Kidney (tissue), 14 donors: ENCODE data around the gene ALOX12B. TPM values are rescaled to one million over a fixed set of nuclear protein-coding genes. Genes with fewer than 3 reads are reported as not detected.

Experiments used
- DNase-seq, 5 donors: peaks; one replicate each; pipeline ENCODE4 v3.0.0-alpha.2; 2013 to 2020
- FAIRE-seq: peaks from 2 replicates; lab custom pipeline; 2012; peaks lifted over from hg19 to GRCh38; lab: Jason Lieb, UNC
- H3K27ac ChIP-seq, 2 donors: one replicate each; pipeline ENCODE4 v1.7.0; 2013; ENCODE audit warnings: low read depth in 2 of 2, low read length in 2 of 2, inconsistent platforms in 1 of 2
- H3K27me3 ChIP-seq: one replicate; pipeline ENCODE4 v1.7.1; 2013; ENCODE audit warnings: low read length, inconsistent platforms; ENCODE audit not compliant: control insufficient read depth, insufficient read depth
- H3K36me3 ChIP-seq, 3 donors: one replicate each; pipeline versions ENCODE4 v1.7.0 to v1.7.1; 2013; ENCODE audit warnings: low read length in 3 of 3, control low read depth in 1 of 3, inconsistent platforms in 1 of 3; ENCODE audit not compliant: insufficient read depth in 3 of 3, control insufficient read depth in 2 of 3
- H3K4me1 ChIP-seq, 3 donors: one replicate each; pipeline versions ENCODE4 v1.7.0 to v1.7.1; 2013; ENCODE audit warnings: low read length in 3 of 3, inconsistent platforms in 1 of 3, low read depth in 1 of 3; ENCODE audit not compliant: control insufficient read depth in 2 of 3, insufficient read depth in 2 of 3
- H3K4me3 ChIP-seq, 3 donors: one replicate each; pipeline versions ENCODE4 v1.7.0 to v1.8.1; 2013; ENCODE audit warnings: low read length in 3 of 3, control low read depth in 1 of 3, inconsistent platforms in 1 of 3
- H3K9ac ChIP-seq, 3 donors: one replicate each; pipeline versions ENCODE4 v1.7.0 to v1.7.1; 2013; ENCODE audit warnings: low read length in 3 of 3, control low read depth in 1 of 3, inconsistent platforms in 1 of 3
- H3K9me3 ChIP-seq, 3 donors: one replicate each; pipeline versions ENCODE4 v1.7.0 to v1.7.1; 2013; ENCODE audit warnings: low read length in 3 of 3, control low read depth in 1 of 3, inconsistent platforms in 1 of 3; ENCODE audit not compliant: control insufficient read depth in 2 of 3, insufficient read depth in 1 of 3
- intact Hi-C: fragments of 100-400 bp; cut with DNase I; formaldehyde crosslinking; loops from one replicate; pipeline ENCODE4 v1.11.1; 2022
- polyA plus RNA-seq: library from polyadenylated mRNA; stranded (reverse); fragments of 350-450 nt; fragmentation: Illumina TruSeq; extraction: RNeasy Lipid Tissue Mini Kit (QIAGEN cat#74804); gene quantifications from one replicate; pipeline ENCODE4 v1.2.3, GENCODE V29; 2014; ENCODE audit warnings: low read depth, low replicate concordance; ENCODE audit not compliant: insufficient read depth
- total RNA-seq: library from RNA; stranded (reverse); fragmentation: NEBNext Ultra II Directional; extraction: Animal tissue kit (Norgen Biotek cat#: 25700); gene quantifications from one replicate; pipeline ENCODE4 v1.2.1, GENCODE V29; 2021
- TF ChIP-seq, protein P1 (sequence below): IDR thresholded peaks from 3 replicates; pipeline ENCODE4 v1.5.1; 2012; ENCODE audit warnings: mild to moderate bottlenecking, moderate library complexity, borderline replicate concordance; ENCODE audit not compliant: insufficient read depth; ENCODE audit errors: extremely low read depth
- donor health status: control.
- donor health status: control.
- donor health status: control.
- donor health status: control.
- donor health status: control.
- donor health status: DM: yes; HTN: yes; CAD: no.
- donor health status: Normal renal cell carcinoma (clear cell type).

ALOX12B gene
- total and polyA plus RNA-seq, 2 donors from 2014 or later = not detected

DNA sequence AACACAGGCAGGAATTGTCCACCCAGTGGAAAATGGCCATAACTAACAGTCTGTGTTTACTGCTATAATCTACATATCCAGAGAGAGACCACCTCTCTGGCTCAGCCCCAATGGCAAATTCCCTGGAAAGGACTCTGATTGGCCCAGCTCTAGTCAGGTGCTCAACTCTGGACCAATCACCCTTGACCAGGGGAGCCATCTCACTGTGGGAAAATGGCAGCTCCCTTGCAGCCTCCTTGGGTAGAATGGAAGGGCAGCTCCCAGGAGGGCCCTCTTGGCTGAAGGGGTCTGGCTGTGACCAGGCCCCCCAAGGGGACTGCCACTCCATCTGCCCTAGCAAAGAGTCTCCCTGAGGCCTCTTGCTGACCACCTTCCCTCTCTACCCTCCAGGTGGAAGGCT is 45.5 kb downstream of the ALOX12B start:
- Histone ChIP-seq H3K4me3 (no peak overlapping the region), H3K27me3 (no peaks in the 10 kb centered on the region), H3K27ac (no peak overlapping the region), H3K36me3 (no peaks in the 10 kb centered on the region), H3K4me1 (no peaks in the 10 kb centered on the region), H3K9me3 (no peaks in the 10 kb centered on the region), H3K9ac (no peak overlapping the region)
- intact Hi-C loops = no loop called here
- TF ChIP-seq, protein P1, sequence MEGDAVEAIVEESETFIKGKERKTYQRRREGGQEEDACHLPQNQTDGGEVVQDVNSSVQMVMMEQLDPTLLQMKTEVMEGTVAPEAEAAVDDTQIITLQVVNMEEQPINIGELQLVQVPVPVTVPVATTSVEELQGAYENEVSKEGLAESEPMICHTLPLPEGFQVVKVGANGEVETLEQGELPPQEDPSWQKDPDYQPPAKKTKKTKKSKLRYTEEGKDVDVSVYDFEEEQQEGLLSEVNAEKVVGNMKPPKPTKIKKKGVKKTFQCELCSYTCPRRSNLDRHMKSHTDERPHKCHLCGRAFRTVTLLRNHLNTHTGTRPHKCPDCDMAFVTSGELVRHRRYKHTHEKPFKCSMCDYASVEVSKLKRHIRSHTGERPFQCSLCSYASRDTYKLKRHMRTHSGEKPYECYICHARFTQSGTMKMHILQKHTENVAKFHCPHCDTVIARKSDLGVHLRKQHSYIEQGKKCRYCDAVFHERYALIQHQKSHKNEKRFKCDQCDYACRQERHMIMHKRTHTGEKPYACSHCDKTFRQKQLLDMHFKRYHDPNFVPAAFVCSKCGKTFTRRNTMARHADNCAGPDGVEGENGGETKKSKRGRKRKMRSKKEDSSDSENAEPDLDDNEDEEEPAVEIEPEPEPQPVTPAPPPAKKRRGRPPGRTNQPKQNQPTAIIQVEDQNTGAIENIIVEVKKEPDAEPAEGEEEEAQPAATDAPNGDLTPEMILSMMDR = no peak
- no peak for FAIRE-seq
- DNase-seq = no peak

DNA sequence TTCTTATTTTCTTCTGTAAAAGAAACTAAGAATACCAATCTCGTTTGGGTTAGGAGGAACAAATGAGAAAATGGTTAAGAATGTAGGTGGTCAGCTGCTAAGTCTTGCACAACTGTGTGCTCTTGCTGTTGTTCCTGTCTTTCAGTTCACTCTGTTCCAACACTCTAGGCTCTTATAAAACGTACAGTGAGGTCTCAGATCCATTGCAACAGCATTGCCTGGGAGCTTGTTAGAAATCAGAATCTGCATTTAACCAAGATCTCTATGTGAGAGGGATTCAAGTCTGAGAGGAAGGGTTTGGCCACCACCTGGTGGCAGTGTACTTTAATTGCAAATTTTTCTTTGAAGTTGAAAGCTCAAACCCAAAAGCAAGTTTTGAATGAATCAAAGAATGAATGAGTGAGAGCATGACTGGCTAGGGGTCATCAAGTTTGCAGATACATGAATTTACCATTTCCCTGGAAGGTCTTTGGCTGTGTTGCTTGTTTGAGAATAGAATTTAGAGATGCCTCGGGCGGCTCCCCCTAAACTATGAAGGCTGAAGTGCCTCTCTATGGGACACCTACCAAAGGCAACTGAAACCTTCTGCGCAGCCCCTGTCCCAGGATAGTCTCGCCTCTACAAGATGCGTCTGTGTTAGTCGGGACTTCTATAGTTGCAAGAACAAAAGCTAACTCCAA is 46.1 kb downstream of the ALOX12B start:
- no peak overlapping the region for H3K27ac ChIP-seq
- no peak overlapping the region for H3K4me3 ChIP-seq
- no peak for FAIRE-seq
- H3K36me3 ChIP-seq = no peaks in the 10 kb centered on the region
- H3K9me3 ChIP-seq = no peaks in the 10 kb centered on the region
- H3K4me1 ChIP-seq = no peaks in the 10 kb centered on the region
- intact Hi-C loops = no loop called here
- peak in 3 of 5 donors; percentile 40 to 65 (median 58) for DNase-seq
- no peak overlapping the region for H3K9ac ChIP-seq
- no peaks in the 10 kb centered on the region for H3K27me3 ChIP-seq
- TF ChIP-seq, protein P1 = peak; percentile 42

DNA sequence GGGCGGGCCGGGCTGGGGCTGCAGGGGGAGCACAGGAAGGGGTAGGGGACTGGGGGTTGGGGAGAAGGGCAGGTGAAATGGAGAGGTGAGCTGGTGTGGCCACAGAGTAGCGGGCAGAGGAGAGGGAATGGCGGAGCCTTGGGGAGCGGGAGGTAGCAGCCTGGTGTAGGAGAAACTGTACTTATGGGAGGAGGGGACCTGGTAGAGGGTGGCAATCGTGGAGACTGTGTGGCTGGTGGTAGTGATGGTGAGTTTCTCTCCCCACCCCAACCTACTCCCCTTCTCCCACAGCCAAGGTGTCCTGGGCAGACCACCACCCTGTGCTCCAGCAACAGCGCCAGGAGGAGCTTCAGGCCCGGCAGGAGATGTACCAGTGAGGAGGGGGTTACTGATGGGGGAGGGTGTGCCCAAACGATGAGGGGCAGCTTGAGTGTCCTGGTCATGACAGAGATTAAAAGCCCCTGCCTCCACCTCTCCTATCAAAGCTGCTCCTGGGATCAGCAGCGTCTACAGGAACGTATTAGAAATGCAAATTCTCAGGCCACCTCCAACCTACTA is 47.8 kb downstream of the ALOX12B start:
- Histone ChIP-seq H3K4me1 (no peaks in the 10 kb centered on the region), H3K4me3 (no peak overlapping the region), H3K9me3 (no peaks in the 10 kb centered on the region), H3K9ac (no peak overlapping the region), H3K27ac (no peak overlapping the region), H3K27me3 (no peaks in the 10 kb centered on the region), H3K36me3 (no peaks in the 10 kb centered on the region)
- no peak for DNase-seq
- intact Hi-C loops = no loop called here
- TF ChIP-seq, protein P1 = no peak
- FAIRE-seq = no peak
